HepG2 (cell line): ENCODE results near the gene TPSB2. TPM values are rescaled to one million over a fixed set of nuclear protein-coding genes. Genes with fewer than 3 reads are reported as not detected.

ENCODE experiments used
- AHDC1 ChIP-seq: sonication (generic); formaldehyde crosslinking; IDR thresholded peaks from 2 replicates; pipeline ENCODE4 v1.5.1; 2020; ENCODE audit warnings: mild to moderate bottlenecking, missing genetic modification reagents, borderline replicate concordance
- HNRNPUL1 ChIP-seq: fragments of 200-400 bp; formaldehyde crosslinking; IDR thresholded peaks from 2 replicates; pipeline ENCODE4 v1.6.1; 2017; ENCODE audit warnings: low read depth, mild to moderate bottlenecking, low read length, moderate library complexity
- SAFB2 ChIP-seq: sonication (generic); formaldehyde crosslinking; IDR thresholded peaks from 2 replicates; pipeline ENCODE4 v1.5.1; 2020; ENCODE audit warnings: missing genetic modification reagents, low read depth, mild to moderate bottlenecking, borderline replicate concordance
- SMC3 ChIP-seq: IDR thresholded peaks from 2 replicates; pipeline ENCODE4 v1.6.1; 2011; ENCODE audit warnings: low read length, improper control_type of control experiment
- SYNCRIP ChIP-seq: fragments of 200-400 bp; formaldehyde crosslinking; IDR thresholded peaks from 2 replicates; pipeline ENCODE4 v1.6.1; 2018; ENCODE audit warnings: mild to moderate bottlenecking, low read depth, low read length; ENCODE audit not compliant: insufficient read depth
- TCF7L2 ChIP-seq: IDR thresholded peaks from 2 replicates; pipeline ENCODE4 v1.6.1; 2011; ENCODE audit warnings: mild to moderate bottlenecking, low read depth, low read length, moderate library complexity
- YEATS2 ChIP-seq: sonication (generic); formaldehyde crosslinking; IDR thresholded peaks from 2 replicates; pipeline ENCODE4 v1.4.0; 2020; ENCODE audit warnings: missing genetic modification reagents, borderline replicate concordance
- ZFX ChIP-seq: sonication (generic); formaldehyde crosslinking; IDR thresholded peaks from 2 replicates; pipeline ENCODE4 v1.4.0; 2020; ENCODE audit warnings: mild to moderate bottlenecking, low read depth, missing genetic modification reagents, moderate library complexity
- ZFY ChIP-seq: sonication (generic); formaldehyde crosslinking; IDR thresholded peaks from 2 replicates; pipeline ENCODE4 v1.4.0; 2020; ENCODE audit warnings: missing genetic modification reagents
- ZHX1 ChIP-seq: sonication (generic); formaldehyde crosslinking; IDR thresholded peaks from 2 replicates; pipeline ENCODE4 v1.8.1; 2022; ENCODE audit warnings: low read depth, mild to moderate bottlenecking, missing genetic modification reagents
- ZSCAN25 ChIP-seq: sonication (generic); formaldehyde crosslinking; IDR thresholded peaks from 2 replicates; pipeline ENCODE4 v1.8.0; 2022; ENCODE audit warnings: mild to moderate bottlenecking, missing genetic modification reagents
- polyA plus RNA-seq, 8 experiments: library from polyadenylated mRNA; depleted of rRNA in 3 of 8; stranded (reverse) in 7 of 8; unstranded in 1 of 8; fragments of >200 nt; fragmentation: Illumina TruSeq in 4 of 8; extraction: Trizol in 4 of 8; gene quantifications; 2 replicates each; pipeline versions ENCODE4 v1.2.1 to v1.2.3, GENCODE V29; 2011 to 2016; ENCODE audit warnings: low read depth in 4 of 8, missing spikeins in 1 of 8, mixed read lengths in 1 of 8; ENCODE audit not compliant: insufficient read depth in 1 of 8
- total RNA-seq, 5 experiments: library from RNA; depleted of rRNA; stranded (reverse); fragments of >200 nt; fragmentation: Illumina TruSeq; extraction: Trizol; gene quantifications; 2 replicates each; pipeline ENCODE4 v1.2.3, GENCODE V29; 2016; ENCODE audit warnings: low read depth in 1 of 5
- TF ChIP-seq, protein P1 (sequence below): sonication (generic); formaldehyde crosslinking; IDR thresholded peaks from 2 replicates; pipeline ENCODE4 v1.8.0; 2022; ENCODE audit warnings: mild to moderate bottlenecking, missing genetic modification reagents
- TF ChIP-seq, protein P2 (sequence below): sonication (generic); formaldehyde crosslinking; IDR thresholded peaks from 2 replicates; pipeline ENCODE4 v1.4.0; 2020; ENCODE audit warnings: missing genetic modification reagents
- TF ChIP-seq, protein P3 (sequence below): sonication (generic); formaldehyde crosslinking; IDR thresholded peaks from 2 replicates; pipeline ENCODE4 v1.4.0; 2020; ENCODE audit warnings: mild to moderate bottlenecking, missing genetic modification reagents

The TPSB2 gene
- total and polyA plus RNA-seq, 2 of the 13 experiments (the other 11 are each of a cell fraction or from before 2014, with no cell fraction given), result not detected

- no peak for TF ChIP-seq AHDC1 (CRISPR knock-in tag)
- peak; percentile 34; the same call in 1 of the 2 replicates for TF ChIP-seq YEATS2 (CRISPR knock-in tag)
- no peak for TF ChIP-seq ZHX1
- no peak for TF ChIP-seq SAFB2 (CRISPR knock-in tag)
- TF ChIP-seq HNRNPUL1, result no peak
- TF ChIP-seq, protein P1, sequence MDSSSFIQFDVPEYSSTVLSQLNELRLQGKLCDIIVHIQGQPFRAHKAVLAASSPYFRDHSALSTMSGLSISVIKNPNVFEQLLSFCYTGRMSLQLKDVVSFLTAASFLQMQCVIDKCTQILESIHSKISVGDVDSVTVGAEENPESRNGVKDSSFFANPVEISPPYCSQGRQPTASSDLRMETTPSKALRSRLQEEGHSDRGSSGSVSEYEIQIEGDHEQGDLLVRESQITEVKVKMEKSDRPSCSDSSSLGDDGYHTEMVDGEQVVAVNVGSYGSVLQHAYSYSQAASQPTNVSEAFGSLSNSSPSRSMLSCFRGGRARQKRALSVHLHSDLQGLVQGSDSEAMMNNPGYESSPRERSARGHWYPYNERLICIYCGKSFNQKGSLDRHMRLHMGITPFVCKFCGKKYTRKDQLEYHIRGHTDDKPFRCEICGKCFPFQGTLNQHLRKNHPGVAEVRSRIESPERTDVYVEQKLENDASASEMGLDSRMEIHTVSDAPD (CRISPR knock-in tag), result no peak
- TF ChIP-seq SMC3, result no peak
- TF ChIP-seq ZFY (CRISPR knock-in tag), result 0 out of 2 replicates have a peak, but pooled peaks have one; percentile 34
- TF ChIP-seq TCF7L2, result no peak
- TF ChIP-seq ZFX, result no peak
- TF ChIP-seq ZSCAN25 (CRISPR knock-in tag), result no peak
- TF ChIP-seq, protein P2, sequence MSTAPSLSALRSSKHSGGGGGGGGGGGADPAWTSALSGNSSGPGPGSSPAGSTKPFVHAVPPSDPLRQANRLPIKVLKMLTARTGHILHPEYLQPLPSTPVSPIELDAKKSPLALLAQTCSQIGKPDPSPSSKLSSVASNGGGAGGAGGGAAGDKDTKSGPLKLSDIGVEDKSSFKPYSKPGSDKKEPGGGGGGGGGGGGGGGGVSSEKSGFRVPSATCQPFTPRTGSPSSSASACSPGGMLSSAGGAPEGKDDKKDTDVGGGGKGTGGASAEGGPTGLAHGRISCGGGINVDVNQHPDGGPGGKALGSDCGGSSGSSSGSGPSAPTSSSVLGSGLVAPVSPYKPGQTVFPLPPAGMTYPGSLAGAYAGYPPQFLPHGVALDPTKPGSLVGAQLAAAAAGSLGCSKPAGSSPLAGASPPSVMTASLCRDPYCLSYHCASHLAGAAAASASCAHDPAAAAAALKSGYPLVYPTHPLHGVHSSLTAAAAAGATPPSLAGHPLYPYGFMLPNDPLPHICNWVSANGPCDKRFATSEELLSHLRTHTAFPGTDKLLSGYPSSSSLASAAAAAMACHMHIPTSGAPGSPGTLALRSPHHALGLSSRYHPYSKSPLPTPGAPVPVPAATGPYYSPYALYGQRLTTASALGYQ (CRISPR knock-in tag), result 0 out of 2 replicates have a peak, but pooled peaks have one; percentile 37
- TF ChIP-seq, protein P3, sequence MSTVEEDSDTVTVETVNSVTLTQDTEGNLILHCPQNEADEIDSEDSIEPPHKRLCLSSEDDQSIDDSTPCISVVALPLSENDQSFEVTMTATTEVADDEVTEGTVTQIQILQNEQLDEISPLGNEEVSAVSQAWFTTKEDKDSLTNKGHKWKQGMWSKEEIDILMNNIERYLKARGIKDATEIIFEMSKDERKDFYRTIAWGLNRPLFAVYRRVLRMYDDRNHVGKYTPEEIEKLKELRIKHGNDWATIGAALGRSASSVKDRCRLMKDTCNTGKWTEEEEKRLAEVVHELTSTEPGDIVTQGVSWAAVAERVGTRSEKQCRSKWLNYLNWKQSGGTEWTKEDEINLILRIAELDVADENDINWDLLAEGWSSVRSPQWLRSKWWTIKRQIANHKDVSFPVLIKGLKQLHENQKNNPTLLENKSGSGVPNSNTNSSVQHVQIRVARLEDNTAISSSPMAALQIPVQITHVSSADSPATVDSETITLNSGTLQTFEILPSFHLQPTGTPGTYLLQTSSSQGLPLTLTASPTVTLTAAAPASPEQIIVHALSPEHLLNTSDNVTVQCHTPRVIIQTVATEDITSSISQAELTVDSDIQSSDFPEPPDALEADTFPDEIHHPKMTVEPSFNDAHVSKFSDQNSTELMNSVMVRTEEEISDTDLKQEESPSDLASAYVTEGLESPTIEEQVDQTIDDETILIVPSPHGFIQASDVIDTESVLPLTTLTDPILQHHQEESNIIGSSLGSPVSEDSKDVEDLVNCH (CRISPR knock-in tag), result no peak
- TF ChIP-seq SYNCRIP, result no peak
Measured at GRCh38 chr16:1188432-1189189, 41.4 kb downstream of the TPSB2 start (continued).
